ENCODE data around the gene ZNF157.

GRCh38 chrX:47321386-47321785 lies 49.0 kb upstream of the ZNF157 start:
- TF ChIP-seq, protein P1, sequence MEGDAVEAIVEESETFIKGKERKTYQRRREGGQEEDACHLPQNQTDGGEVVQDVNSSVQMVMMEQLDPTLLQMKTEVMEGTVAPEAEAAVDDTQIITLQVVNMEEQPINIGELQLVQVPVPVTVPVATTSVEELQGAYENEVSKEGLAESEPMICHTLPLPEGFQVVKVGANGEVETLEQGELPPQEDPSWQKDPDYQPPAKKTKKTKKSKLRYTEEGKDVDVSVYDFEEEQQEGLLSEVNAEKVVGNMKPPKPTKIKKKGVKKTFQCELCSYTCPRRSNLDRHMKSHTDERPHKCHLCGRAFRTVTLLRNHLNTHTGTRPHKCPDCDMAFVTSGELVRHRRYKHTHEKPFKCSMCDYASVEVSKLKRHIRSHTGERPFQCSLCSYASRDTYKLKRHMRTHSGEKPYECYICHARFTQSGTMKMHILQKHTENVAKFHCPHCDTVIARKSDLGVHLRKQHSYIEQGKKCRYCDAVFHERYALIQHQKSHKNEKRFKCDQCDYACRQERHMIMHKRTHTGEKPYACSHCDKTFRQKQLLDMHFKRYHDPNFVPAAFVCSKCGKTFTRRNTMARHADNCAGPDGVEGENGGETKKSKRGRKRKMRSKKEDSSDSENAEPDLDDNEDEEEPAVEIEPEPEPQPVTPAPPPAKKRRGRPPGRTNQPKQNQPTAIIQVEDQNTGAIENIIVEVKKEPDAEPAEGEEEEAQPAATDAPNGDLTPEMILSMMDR (IDR thresholded peaks at IDR 0.05 in 4 of 5, conservative IDR thresholded peaks at IDR 0.05 in 1 of 5): no peak
- TF ChIP-seq POLR2A (IDR thresholded peaks at IDR 0.05): no peak
